HG03064 (cell line): ENCODE data around the gene ADO.
A peak's percentile ranks its signal among the peaks of the same experiment; 100 is the strongest.
"Not testable (repeated sequence)": the region's sequence is repeated elsewhere in the genome, so short reads cannot be mapped to it uniquely, and the experiment has no call there.

Source experiments
- ATAC-seq: cut with Tn5 transposase; IDR thresholded peaks from one replicate; pipeline ENCODE4 v1.9.1; 2021; ENCODE audit warnings: low read depth; ENCODE audit not compliant: unreplicated experiment

The ADO gene

DNA sequence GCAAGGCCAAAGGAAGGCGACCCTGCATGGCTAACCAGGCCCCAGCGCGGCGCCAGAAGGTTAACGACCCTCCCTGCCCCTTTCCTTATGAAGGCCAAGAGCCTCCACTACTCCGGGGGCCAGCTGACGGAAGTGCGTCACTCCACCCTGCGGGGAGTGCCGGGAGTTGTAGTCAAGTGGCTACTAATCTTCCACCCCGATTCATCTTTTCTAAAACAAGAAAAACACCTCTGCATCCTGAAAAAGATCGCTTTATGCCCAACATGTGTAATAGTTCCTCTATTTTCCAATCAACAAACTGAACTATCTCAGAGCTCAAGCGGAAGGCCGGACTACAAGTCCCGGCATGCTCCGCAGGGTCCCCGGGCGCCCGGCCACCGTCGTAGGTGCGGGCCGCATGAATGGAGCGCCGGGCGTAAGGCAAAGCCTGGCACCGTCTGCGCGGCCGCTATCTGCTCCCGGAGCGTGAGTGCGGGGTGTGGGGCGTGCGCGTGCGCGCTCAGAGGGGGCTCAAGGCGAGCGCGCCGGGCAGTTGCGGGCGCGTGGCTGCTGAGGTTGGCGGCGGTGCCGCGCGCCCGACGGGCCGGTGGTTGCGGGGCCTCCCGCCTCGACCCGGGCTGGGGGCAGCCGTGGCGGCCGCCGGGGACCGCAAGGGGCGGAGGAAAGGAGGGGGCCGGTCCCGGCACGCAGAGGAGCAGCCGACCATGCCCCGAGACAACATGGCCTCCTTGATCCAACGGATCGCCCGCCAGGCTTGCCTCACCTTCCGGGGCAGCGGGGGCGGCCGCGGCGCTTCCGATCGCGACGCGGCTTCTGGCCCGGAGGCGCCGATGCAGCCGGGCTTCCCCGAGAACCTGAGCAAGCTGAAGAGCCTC is at the start of gene ADO:
ADO (plus strand) TSS at position 365 of the 875 bp plus-strand sequence; CDS start at position 705, 340 bp downstream.
- ATAC-seq = peak; percentile 92

DNA sequence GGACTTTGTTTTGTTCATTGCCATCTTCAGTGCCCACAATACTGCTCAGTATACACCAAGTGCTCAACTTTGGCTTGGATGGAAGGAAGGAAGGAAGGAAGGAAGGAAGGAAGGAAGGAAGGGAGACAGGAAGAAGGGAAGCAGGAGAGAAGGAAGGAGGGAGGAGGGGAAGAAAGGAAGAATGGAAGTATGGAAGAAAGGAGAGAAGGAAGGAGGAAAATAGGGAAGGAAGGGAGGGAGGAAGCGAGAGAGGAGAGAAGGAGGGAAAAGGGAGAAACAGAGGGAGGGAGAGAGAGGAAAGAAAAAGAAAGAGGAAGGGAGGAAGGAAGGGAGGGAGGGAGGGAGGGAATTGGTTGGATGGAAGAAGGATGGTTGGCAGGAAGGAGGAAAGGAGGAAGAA is 49.6 kb upstream of the ADO start:
- ATAC-seq = no peak

DNA sequence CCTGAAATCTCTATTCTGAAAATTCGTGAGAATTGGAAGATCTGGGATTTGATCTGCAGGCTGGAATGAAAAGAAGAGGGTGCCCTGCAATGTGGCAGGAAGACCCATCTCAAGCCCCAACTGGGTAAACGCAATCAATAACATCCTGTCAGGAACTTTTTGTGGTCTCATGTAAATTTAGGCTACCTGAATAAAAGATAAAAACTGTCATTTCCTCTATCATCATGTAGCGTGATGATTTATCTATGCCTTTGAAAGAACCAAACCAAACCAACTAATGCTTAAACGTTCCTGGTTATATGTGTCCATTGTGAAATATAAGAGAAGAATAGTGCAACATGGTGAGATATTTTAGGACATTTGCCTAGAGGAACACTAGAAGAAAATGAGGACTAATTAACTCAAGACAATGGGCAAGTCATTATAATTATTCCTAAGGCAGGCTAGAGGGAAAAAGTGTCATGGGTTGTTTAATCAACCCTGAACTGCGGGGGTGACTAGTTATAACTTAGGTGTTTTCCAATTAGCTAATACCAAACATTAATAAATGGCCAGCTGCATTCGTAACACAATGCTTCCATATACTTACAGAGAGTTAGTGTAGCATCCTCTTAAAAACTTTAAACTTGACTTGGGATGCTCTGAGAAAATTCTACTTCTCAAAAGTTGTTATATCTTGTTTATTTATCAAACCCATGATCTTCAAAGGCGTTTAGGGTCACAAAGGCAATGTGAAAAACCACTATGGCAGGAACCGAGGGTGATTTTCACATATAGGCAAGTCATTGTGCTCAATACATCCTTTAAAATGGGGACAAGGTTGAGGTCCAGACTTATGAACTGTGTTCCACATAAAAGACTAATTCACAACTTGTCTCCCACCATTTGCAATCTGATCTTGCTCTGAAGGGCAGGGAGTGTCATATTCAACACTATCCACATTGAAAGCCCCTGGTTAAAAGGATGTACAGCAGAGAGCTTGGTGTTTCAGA is 48.6 kb upstream of the ADO start:
- no peak for ATAC-seq

DNA sequence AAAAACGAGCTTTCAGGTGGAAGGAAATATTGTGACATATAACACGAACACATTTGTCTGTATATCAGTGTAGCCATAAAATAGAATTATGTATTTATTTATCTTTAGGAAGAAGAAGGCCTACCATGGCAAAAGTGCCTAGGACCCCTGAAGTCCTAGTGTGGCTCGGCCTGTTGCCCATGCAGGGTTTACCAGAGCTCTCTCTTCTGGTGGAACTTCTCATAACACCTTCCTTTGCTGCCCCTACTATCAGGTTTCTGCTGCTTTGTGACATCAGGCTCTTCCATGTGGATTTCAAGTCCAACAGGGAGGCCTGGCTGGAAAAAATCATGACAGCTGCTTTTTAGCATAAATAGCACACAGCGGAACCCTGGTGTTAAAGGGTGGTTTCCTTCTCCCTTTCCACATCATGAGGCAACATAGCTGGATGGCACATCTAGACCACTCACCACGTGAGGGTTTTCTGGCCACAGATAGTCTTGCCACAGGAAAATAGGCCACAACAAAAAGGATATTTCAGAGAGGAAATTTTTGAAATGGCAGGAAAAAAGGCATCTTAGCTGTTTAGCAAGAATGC is 44.8 kb upstream of the ADO start:
- ATAC-seq = no peak

DNA sequence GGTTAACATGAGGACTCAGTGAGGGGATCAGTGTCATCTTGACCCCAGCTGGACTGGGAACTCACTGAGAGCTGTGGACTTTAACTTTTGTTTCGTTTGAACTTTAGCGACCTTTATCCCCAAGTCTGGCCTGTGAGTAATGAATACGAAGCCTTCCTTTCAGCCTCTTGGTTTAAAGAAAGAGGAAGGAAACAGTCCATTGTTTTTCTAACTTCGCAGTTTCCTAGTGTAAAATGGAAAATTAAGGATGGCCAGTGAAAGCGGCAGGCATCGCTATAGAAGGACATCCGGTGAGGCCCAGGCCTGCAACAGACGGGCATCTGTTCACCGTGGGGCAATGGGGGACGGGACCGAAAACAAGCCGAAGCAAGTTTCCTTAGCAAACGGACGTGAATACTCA is 44.1 kb upstream of the ADO start:
- no peak for ATAC-seq

DNA sequence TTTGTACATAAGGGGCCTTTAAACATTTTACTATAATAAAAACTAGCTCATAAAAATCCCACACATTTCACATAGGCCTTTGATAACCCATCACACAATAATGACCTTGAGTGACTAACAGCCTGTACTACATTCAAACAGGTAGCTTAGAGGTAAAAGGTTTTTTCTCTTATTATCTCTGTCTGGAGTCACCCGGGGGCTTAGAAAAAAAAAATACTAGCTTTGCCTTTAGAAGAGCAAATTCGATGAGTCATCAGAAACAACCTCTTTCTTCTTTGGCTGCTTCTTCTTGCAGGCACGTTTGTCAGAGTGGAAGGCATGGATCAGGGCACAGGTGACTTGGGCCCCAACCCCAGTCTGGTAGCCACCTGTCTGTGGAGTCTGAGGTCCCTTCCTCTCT is 43.4 kb upstream of the ADO start:
- ATAC-seq = no peak

DNA sequence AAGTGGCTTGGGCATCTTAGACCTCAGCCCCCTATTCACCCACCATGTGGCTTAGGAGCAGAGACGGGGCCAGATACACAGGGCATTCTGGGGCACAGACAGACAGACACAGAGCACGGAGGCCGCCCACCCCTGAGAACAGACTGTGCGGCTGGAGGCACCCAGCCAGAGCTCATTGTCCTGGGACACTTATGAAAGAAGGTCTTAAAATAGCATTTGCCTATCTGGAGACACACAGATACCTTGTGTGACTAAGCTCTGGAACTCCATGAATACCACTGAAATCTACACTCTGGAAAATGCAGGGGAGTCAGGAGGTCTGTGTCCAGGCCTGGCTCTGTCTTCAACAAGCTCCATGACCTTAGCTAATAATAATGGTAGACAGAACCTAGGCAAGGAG is 41.4 kb upstream of the ADO start:
- no peak for ATAC-seq

DNA sequence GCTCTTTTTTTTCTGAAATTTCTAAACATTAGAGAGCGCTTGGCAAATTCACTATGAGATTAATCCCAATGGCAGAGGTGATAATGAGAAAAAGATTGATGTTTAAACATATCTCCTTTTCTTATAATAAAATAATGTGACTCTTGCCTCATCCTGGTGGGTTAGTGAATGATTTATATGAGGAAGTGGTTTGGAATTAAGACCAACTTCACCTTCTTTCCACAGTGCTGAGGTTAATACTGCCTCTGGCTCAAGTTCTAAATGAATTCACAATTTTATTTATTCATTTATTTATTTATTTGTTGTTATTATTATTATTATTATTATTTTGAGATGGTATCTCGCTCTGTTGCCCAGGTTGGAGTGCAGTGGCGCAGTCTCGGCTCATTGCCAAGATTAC is 40.5 kb upstream of the ADO start:
- no peak for ATAC-seq

DNA sequence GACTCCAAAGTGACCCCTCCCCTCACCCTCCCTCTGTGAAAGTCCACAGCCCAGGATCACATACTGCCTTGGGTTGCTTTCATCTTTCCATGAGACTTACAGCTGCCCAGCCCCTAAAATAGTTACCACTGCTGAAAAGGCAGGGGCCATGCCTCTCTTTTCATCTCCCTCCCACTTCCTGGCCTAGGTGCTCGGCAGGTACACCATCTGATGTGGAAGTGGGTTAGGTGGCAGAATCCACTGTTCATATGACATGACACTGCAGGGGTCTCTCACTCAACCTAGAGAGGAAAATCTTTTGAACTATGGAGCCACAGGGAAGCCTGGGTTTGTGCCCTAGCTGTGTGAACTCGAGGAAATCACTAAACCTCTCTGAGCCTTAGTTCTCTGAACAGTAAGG is 38.8 kb upstream of the ADO start:
- ATAC-seq = no peak

DNA sequence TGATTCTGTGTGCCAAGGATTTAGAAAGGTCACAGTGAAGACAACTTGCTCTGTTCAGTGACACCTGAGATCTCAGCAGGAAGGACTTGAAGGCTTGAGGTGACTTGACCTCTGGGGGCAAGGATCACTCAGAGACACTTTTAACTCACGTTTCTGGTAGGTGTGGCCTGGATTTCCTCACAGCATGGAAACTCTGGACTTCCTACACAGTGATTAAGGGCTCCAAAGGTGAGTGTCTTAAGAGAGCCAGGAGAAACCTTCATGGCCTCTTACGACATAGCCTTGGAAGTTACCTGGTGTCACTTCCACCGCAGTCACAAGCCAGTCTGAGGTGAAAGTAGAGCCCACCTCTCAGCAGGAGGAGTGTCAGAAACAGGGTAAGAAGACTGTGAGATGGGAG is 38.1 kb upstream of the ADO start:
- ATAC-seq = no peak

DNA sequence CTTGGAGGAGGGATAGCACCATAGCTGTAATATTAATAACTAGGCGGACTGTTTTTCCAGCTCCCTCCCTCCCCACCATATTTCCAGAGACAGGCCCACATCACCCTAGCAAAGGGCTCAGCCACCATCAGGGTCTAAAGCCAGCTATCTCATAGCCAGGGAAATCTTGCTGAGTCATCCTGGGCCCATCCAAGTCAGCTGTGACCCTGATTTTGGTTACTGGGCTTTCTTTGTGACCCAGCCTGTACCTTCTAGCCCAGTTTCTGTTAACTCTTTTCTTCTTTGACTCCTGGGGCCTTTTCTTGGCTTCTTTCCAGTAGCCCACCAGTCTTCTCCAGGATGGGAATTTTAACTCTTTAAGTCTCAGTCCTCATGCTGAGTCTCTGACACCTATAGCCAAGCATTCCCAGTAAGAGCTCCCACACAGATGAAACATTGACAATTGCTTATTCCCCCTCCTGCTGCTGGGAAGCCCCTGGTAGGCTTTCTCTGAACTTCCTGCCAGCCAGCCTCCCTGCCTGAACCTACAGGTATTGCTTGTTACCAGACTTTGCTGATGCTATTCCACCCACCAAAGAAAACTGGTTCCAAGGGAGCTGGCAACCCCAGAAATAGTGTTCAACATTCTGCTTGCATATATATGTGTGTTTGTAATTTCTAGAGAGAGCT is 34.8 kb upstream of the ADO start:
- ATAC-seq = no peak

DNA sequence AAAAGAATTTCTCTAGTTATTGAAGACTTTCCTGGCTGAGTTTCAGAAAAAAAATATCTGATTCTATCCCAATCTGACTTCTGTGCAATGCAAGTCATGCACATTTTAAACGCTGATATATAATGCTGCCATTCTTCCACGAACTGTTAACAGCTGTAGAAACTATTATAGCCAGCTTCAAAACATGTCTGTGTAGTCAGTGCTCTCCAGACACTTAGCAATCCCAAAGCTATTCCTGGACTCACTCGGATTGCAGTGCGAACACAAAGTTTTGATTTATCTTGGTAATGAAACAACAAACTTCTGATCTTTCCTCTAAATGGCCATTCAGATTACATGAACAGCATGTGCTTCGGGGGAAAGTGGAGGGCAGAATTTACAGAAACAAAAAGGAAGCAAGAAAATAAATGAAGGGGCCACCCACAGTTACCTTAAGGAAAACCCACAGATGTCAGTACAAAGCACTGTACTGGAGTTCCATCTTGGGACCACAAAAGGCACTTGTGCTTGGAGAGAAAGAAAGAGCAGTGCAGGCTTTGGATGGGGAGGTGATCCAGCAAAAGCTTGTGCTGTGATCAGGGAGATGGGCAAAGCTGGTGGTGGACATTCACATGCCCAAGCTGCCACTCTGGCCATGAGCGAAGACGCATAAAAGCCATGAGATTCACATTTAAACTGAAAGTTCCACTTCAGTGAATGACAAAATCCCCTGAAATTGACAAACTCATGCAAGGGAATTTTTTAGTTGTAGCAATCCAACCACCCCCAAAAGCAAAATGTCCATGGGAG is 32.1 kb upstream of the ADO start:
- ATAC-seq = no peak

DNA sequence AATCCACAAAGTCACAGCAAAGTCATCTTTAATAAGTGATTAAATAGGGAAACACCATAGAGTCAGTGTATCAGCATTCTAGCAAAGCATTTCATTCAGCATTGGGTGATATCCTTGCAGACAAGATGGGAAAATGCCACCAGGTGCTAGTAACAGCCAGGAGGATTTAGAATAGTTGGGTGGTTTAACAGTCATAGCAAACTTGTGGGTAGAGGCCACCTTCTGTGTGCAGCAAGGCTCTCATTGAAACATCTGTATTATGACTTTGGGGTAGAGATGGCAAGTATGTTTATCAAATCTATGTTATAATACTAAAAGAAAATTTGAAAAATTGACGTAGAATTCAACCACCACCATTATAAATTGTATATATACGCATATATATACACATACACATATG is 26.4 kb upstream of the ADO start:
- ATAC-seq = peak; percentile 40

DNA sequence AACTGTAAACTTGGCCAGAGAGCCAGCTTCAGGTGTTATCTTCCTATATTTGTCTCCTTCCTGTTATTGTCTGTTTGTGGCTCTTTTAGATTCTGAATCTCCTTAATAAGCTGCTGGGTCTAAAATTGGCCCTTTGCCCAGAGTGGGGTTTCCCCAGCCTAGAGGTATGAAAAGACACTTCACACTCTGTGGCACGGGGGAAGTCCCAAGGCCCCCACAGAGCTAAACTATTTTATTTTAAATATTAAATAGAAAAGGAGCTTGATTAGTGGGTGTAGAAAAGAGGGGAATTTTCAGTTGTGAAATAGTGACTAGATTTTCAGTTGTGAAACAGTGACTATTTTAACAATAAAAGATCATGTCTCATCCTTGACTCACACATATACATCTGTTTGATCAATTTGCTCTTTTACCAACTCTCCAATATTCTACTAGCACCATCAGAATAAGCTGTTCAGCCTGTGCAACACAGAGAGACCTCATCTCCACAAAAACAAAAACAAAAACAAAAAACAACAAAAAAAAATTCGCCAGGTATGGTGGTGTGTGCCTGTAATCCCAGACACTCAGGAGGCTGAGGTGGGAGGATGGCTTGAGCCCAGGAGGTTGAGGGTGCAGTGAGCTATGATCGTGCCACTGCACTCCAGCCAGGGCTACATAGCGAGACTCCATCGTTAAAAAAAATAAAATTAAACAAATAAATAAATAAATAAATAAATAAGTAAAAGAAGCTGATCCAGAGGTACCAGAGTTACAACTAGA is 24.9 kb upstream of the ADO start:
- peak; percentile 94 for ATAC-seq

DNA sequence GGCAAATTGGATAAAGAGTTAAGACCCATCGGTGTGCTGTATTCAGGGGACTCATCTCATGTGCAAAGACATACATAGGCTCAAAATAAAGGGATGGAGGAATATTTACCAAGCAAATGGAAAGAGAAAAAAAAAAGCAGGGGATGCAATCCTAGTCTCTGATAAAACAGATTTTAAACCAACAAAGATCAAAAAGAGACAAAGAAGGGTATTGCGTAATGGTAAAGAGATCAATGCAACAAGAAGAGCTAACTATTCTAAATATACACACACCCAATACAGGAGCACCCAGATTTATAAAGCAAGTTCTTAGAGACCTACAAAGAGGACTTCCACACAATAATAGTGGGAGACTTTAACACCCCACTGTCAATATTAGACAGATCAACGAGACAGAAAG is 20.0 kb upstream of the ADO start:
- not testable (repeated sequence) for ATAC-seq

DNA sequence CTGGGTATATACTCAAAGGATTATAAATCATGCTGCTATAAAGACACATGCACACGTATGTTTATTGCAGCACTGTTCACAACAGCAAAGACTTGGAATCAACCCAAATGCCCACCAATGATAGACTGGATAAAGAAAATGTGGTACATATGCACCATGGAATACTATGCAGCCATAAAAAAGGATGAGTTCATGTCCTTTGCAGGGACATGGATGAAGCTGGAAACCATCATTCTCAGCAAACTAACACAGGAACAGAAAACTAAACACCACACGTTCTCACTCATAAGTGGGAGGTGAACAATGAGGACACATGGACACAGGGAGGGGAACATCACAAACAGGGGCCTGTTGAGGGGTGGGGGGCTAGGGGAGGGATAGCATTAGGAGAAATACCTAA is 16.2 kb upstream of the ADO start:
- not testable (repeated sequence) for ATAC-seq

DNA sequence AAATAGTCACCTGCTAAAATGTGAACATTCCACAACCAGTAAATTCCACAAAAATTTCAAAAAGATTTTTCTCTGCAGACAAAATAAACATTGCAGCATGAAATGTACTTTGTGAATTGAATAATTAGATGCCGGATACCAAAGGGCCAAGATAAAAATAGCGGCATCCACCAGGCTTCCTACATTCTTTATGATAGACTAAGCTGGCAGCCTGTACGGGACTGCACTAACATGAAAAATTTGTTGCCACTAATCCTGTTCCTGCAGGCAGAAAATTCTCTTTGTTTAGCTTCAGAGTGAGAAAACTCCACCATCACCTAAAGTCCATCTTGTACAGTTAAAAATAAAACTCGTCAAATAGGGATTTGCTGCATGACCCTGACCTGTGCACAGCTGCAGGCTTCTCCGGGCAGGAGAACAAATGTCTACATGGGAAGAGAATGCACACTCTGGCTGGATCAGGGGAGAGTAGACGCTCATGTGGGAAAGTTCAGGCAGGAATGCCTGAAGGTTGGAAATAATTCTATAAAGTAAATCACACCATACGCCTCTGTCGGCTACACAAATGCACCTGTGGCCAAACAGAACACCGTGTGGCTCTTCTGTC is 15.6 kb upstream of the ADO start:
- ATAC-seq = no peak

DNA sequence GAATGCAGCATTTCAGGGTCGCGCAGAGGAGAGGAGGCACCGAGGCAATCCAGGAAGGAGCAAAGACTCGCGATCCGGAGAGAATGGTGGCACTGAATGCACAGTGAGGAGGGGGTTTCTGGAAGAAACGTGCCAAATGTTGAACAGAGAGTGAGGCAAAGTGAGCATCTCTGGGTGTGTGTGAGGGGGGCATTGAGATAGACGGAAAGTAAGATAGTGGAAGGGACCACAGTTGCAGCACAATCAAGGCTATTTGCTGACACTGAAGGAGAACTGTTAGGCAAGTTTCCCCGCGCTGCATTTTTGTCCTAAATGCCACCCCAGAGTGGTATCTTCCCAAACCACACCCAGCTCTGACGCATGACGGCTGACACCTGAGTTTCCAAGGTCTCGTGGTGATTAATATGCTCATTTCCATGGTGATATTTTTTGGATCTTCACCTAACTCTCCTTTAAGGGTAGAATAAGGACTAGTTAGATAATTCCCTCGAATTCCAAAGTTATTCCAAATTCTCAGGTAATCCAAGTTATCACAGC is 14.4 kb upstream of the ADO start:
- no peak for ATAC-seq
